ENCODE measurements around the gene DDO. TPM values are rescaled to one million over a fixed set of nuclear protein-coding genes. Genes with fewer than 3 reads are reported as not detected.
"Not testable (repeated sequence)": the region's sequence is repeated elsewhere in the genome, so short reads cannot be mapped to it uniquely, and the experiment has no call there.

The DDO gene
- total RNA-seq, 1 experiment from 2014 or later = 0.39 TPM

GRCh38 chr6:110458476-110458875, 43.1 kb upstream of the DDO start:
- ChIA-PET CTCF (no interaction called here), POLR2A (no interaction called here)
- Histone ChIP-seq H3K27ac (ENCODE audit: low read length) (no peak overlapping the region), H3K4me1 (ENCODE audit: control insufficient read depth, insufficient read depth, low read length) (no peaks in the 10 kb centered on the region), H3K36me3 (ENCODE audit: control insufficient read depth, insufficient read depth, low read length) (no peaks in the 10 kb centered on the region), H3K9me3 (ENCODE audit: control insufficient read depth, insufficient read depth, low read depth, low read length) (peaks cover 14% of the 10 kb centered on the region), H3K27me3 (ENCODE audit: control insufficient read depth, insufficient read depth, low read length) (peaks cover 2% of the 10 kb centered on the region; the same call in 1 of the 2 replicates), H3K4me3 (ENCODE audit: low read depth in 2 of 2, low read length in 2 of 2) (no peak overlapping the region)
- no TSS peak for BruUV-seq (replicated peaks)
- no peak for TF ChIP-seq POLR2AphosphoS5 (IDR thresholded peaks at IDR 0.05; ENCODE audit: low read depth, low read length)
- DNase-seq (ENCODE audit: low read depth, low spot score) (no peak), ATAC-seq (no peak)
- in situ Hi-C loops (cut with HindIII; ENCODE audit: low pct_unique_long_range_greater_than_20kb, low sequenced_read_pairs) (no loop called here), intact Hi-C loops (cut with micrococcal nuclease; ENCODE audit: unreplicated experiment) (no loop called here)

GRCh38 chr6:110457567-110458175, 42.3 kb upstream of the DDO start:
- H3K4me3 ChIP-seq (ENCODE audit: low read depth in 2 of 2, low read length in 2 of 2); in situ Hi-C loops (cut with HindIII; ENCODE audit: low pct_unique_long_range_greater_than_20kb, low sequenced_read_pairs); H3K27ac ChIP-seq (ENCODE audit: low read length); H3K4me1 ChIP-seq (ENCODE audit: control insufficient read depth, insufficient read depth, low read length); intact Hi-C loops (cut with micrococcal nuclease; ENCODE audit: unreplicated experiment); H3K27me3 ChIP-seq (ENCODE audit: control insufficient read depth, insufficient read depth, low read length); H3K36me3 ChIP-seq (ENCODE audit: control insufficient read depth, insufficient read depth, low read length); POLR2A ChIA-PET; H3K9me3 ChIP-seq (ENCODE audit: control insufficient read depth, insufficient read depth, low read depth, low read length); BruUV-seq (replicated peaks): not testable (repeated sequence)
- ATAC-seq (peak; percentile 89), DNase-seq (ENCODE audit: low read depth, low spot score) (peak; percentile 27)
- TF ChIP-seq CTCF (IDR thresholded peaks at IDR 0.05) = peak; percentile 83
- CTCF ChIA-PET = interaction anchor here (0.6 kb wide), 1 partner anchor 273 kb away, joined by 4 read pairs; no protein-coding TSS in a partner anchor

GRCh38 chr6:110456694-110457093, 41.3 kb upstream of the DDO start:
- no peaks in the 10 kb centered on the region for H3K9me3 ChIP-seq (ENCODE audit: control insufficient read depth, insufficient read depth, low read depth, low read length)
- peaks cover 8% of the 10 kb centered on the region; the same call in 1 of the 2 replicates for H3K27me3 ChIP-seq (ENCODE audit: control insufficient read depth, insufficient read depth, low read length)
- BruUV-seq (replicated peaks) = no TSS peak
- H3K4me3 ChIP-seq (ENCODE audit: low read depth in 2 of 2, low read length in 2 of 2) = no peak overlapping the region
- intact Hi-C loops (cut with micrococcal nuclease; ENCODE audit: unreplicated experiment) (no loop called here), in situ Hi-C loops (cut with HindIII; ENCODE audit: low pct_unique_long_range_greater_than_20kb, low sequenced_read_pairs) (no loop called here)
- DNase-seq (ENCODE audit: low read depth, low spot score) (no peak), ATAC-seq (no peak)
- no peaks in the 10 kb centered on the region for H3K36me3 ChIP-seq (ENCODE audit: control insufficient read depth, insufficient read depth, low read length)
- H3K27ac ChIP-seq (ENCODE audit: low read length) = no peak overlapping the region
- ChIA-PET POLR2A (no interaction called here), CTCF (no interaction called here)
- H3K4me1 ChIP-seq (ENCODE audit: control insufficient read depth, insufficient read depth, low read length) = no peaks in the 10 kb centered on the region
- TF ChIP-seq POLR2AphosphoS5 (IDR thresholded peaks at IDR 0.05; ENCODE audit: low read depth, low read length) = no peak
- no peak for TF ChIP-seq CTCF (IDR thresholded peaks at IDR 0.05)
- no peak for TF ChIP-seq SIN3A (IDR thresholded peaks at IDR 0.05; ENCODE audit: borderline replicate concordance, insufficient read depth, low read depth, low read length)
- TF ChIP-seq TCF7L2 (IDR thresholded peaks at IDR 0.05; ENCODE audit: low read depth, low read length) = no peak

All from Panc1 (cell line).